BLaER1 (cell line): ENCODE results near the gene CHMP4A.

Experiments used
- H3K27ac ChIP-seq: shearing (Covaris generic); formaldehyde crosslinking; 2 replicates; pipeline ENCODE4 v1.8.1; 2022
- H3K27me3 ChIP-seq: shearing (Covaris generic); formaldehyde crosslinking; 2 replicates; pipeline ENCODE4 v1.8.1; 2022
- H3K36me3 ChIP-seq: shearing (Covaris generic); formaldehyde crosslinking; 2 replicates; pipeline ENCODE4 v1.8.1; 2022
- H3K4me1 ChIP-seq: shearing (Covaris generic); formaldehyde crosslinking; 2 replicates; pipeline ENCODE4 v1.8.1; 2022
- H3K4me2 ChIP-seq: shearing (Covaris generic); formaldehyde crosslinking; 2 replicates; pipeline ENCODE4 v1.8.1; 2022
- H3K4me3 ChIP-seq: shearing (Covaris generic); formaldehyde crosslinking; 2 replicates; pipeline ENCODE4 v1.8.1; 2022
- H3K9ac ChIP-seq: shearing (Covaris generic); formaldehyde crosslinking; 2 replicates; pipeline ENCODE4 v1.8.1; 2022
- H3K9me3 ChIP-seq: shearing (Covaris generic); formaldehyde crosslinking; 2 replicates; pipeline ENCODE4 v1.8.1; 2022
- H4K20me1 ChIP-seq: shearing (Covaris generic); formaldehyde crosslinking; 2 replicates; pipeline ENCODE4 v1.8.1; 2022
- Cebpa-rat ChIP-seq: shearing (Covaris generic); IDR thresholded peaks from 2 replicates; pipeline ENCODE4 v1.8.1; 2022

Gene CHMP4A

GRCh38 chr14:24236689-24237462, 23.6 kb upstream of the CHMP4A start:
- Histone ChIP-seq H3K9ac (no peak overlapping the region), H3K4me2 (no peak overlapping the region), H3K27ac (no peak overlapping the region), H3K9me3 (no peaks in the 10 kb centered on the region), H3K4me1 (peaks cover 59% of the 10 kb centered on the region), H3K36me3 (peaks cover 72% of the 10 kb centered on the region), H3K4me3 (no peak overlapping the region), H3K27me3 (no peaks in the 10 kb centered on the region), H4K20me1 (peaks cover 43% of the 10 kb centered on the region)
- no peak for TF ChIP-seq Cebpa-rat

GRCh38 chr14:24235804-24236688, 22.8 kb upstream of the CHMP4A start:
- Histone ChIP-seq H3K27ac (no peak overlapping the region), H3K9me3 (no peaks in the 10 kb centered on the region), H4K20me1 (peaks cover 35% of the 10 kb centered on the region), H3K4me3 (no peak overlapping the region), H3K9ac (no peak overlapping the region), H3K27me3 (no peaks in the 10 kb centered on the region), H3K4me2 (no peak overlapping the region), H3K36me3 (peaks cover 70% of the 10 kb centered on the region), H3K4me1 (peaks cover 53% of the 10 kb centered on the region)
- no peak for TF ChIP-seq Cebpa-rat

GRCh38 chr14:24234095-24235005, 21.1 kb upstream of the CHMP4A start:
- Histone ChIP-seq H3K9me3 (no peaks in the 10 kb centered on the region), H3K27ac (no peak overlapping the region), H3K27me3 (no peaks in the 10 kb centered on the region), H3K4me1 (peaks cover 48% of the 10 kb centered on the region), H4K20me1 (peaks cover 18% of the 10 kb centered on the region; the same call in 1 of the 2 replicates), H3K4me2 (peak overlapping the region; percentile 93), H3K4me3 (no peak overlapping the region), H3K36me3 (peaks cover 59% of the 10 kb centered on the region), H3K9ac (peak overlapping the region; percentile 89; the same call in 1 of the 2 replicates)
- no peak for TF ChIP-seq Cebpa-rat

GRCh38 chr14:24233538-24233866, 20.2 kb upstream of the CHMP4A start:
- Histone ChIP-seq H3K4me3 (peak overlapping the region; percentile 85), H3K4me1 (peaks cover 39% of the 10 kb centered on the region), H3K27ac (peak overlapping the region; percentile 85), H4K20me1 (peaks cover 9% of the 10 kb centered on the region; the same call in 1 of the 2 replicates), H3K4me2 (peak overlapping the region; percentile 93), H3K27me3 (no peaks in the 10 kb centered on the region), H3K9ac (peak overlapping the region; percentile 89), H3K36me3 (peaks cover 56% of the 10 kb centered on the region), H3K9me3 (no peaks in the 10 kb centered on the region)
- no peak for TF ChIP-seq Cebpa-rat

- peak within 1 kb of the TSS; percentile 85 for H3K27ac ChIP-seq
- no peak for TF ChIP-seq Cebpa-rat
- H3K4me1 ChIP-seq = peaks cover 39% of the 10 kb centered on the region
- peak within 1 kb of the TSS; percentile 93 for H3K4me2 ChIP-seq
- peaks cover 3% of the 10 kb centered on the region; the same call in 1 of the 2 replicates for H4K20me1 ChIP-seq
- no peaks in the 10 kb centered on the region for H3K27me3 ChIP-seq
- H3K9ac ChIP-seq = peak within 1 kb of the TSS; percentile 89
- no peaks in the 10 kb centered on the region for H3K9me3 ChIP-seq
- H3K4me3 ChIP-seq = peak within 1 kb of the TSS; percentile 85
- peaks cover 56% of the 10 kb centered on the region for H3K36me3 ChIP-seq
These were observed 19.6 kb upstream of the CHMP4A start, which contains the start of gene GMPR2 for GRCh38 chr14:24232645-24233537. Gene GMPR2 (plus strand): TSS chr14:24232929. CDS start chr14:24233254, 325 bp downstream.

GRCh38 chr14:24232121-24232644, 18.9 kb upstream of the CHMP4A start, which contains the start of gene NEDD8:
Gene NEDD8 (minus strand): TSS chr14:24232367. CDS start chr14:24232267, 100 bp downstream.
- Histone ChIP-seq H4K20me1 (peaks cover 1% of the 10 kb centered on the region; the same call in 1 of the 2 replicates), H3K36me3 (peaks cover 56% of the 10 kb centered on the region), H3K4me3 (peak within 1 kb of the TSS; percentile 85), H3K4me2 (peak within 1 kb of the TSS; percentile 93), H3K27me3 (no peaks in the 10 kb centered on the region), H3K4me1 (peaks cover 39% of the 10 kb centered on the region), H3K9me3 (no peaks in the 10 kb centered on the region), H3K9ac (peak within 1 kb of the TSS; percentile 89), H3K27ac (peak within 1 kb of the TSS; percentile 85)
- TF ChIP-seq Cebpa-rat = no peak

GRCh38 chr14:24231263-24232120, 18.2 kb upstream of the CHMP4A start:
- no peaks in the 10 kb centered on the region for H3K9me3 ChIP-seq
- no peaks in the 10 kb centered on the region for H3K27me3 ChIP-seq
- H3K36me3 ChIP-seq = peaks cover 49% of the 10 kb centered on the region
- TF ChIP-seq Cebpa-rat = no peak
- H3K4me2 ChIP-seq = peak overlapping the region; percentile 93
- peak overlapping the region; percentile 89 for H3K9ac ChIP-seq
- peaks cover 39% of the 10 kb centered on the region for H3K4me1 ChIP-seq
- peaks cover 8% of the 10 kb centered on the region; the same call in 1 of the 2 replicates for H4K20me1 ChIP-seq
- H3K4me3 ChIP-seq = peak overlapping the region; percentile 85
- H3K27ac ChIP-seq = peak overlapping the region; percentile 85
